BLaER1 (cell line): ENCODE data around the gene SVIP.
A peak's percentile ranks its signal among the peaks of the same experiment; 100 is the strongest.

Experiments
- H3K27ac ChIP-seq: shearing (Covaris generic); formaldehyde crosslinking; 2 replicates; pipeline ENCODE4 v1.8.1; 2022
- H3K27me3 ChIP-seq: shearing (Covaris generic); formaldehyde crosslinking; 2 replicates; pipeline ENCODE4 v1.8.1; 2022
- H3K36me3 ChIP-seq: shearing (Covaris generic); formaldehyde crosslinking; 2 replicates; pipeline ENCODE4 v1.8.1; 2022
- H3K4me1 ChIP-seq: shearing (Covaris generic); formaldehyde crosslinking; 2 replicates; pipeline ENCODE4 v1.8.1; 2022
- H3K4me2 ChIP-seq: shearing (Covaris generic); formaldehyde crosslinking; 2 replicates; pipeline ENCODE4 v1.8.1; 2022
- H3K4me3 ChIP-seq: shearing (Covaris generic); formaldehyde crosslinking; 2 replicates; pipeline ENCODE4 v1.8.1; 2022
- H3K9ac ChIP-seq: shearing (Covaris generic); formaldehyde crosslinking; 2 replicates; pipeline ENCODE4 v1.8.1; 2022
- H3K9me3 ChIP-seq: shearing (Covaris generic); formaldehyde crosslinking; 2 replicates; pipeline ENCODE4 v1.8.1; 2022
- H4K20me1 ChIP-seq: shearing (Covaris generic); formaldehyde crosslinking; 2 replicates; pipeline ENCODE4 v1.8.1; 2022
- Cebpa-rat ChIP-seq: shearing (Covaris generic); IDR thresholded peaks from 2 replicates; pipeline ENCODE4 v1.8.1; 2022

The SVIP gene

DNA sequence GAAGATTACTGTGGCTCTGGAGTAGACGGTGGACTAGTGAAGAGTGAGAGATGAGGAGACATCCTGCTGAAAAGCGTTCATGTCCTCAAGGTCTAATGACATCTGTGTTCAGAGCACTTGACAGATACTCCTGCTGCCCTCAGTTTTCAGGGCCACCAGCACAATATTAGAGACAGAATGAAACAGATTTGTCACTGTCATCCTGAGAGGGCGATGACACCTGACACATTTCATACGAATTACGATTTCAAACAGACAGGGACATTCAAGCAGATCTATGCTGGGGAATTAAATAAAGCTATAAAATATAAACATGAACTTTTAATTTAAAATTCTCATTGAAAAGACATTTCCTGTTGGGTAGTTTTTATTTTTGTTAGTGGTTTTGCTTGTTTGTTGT, 29.1 kb downstream of the SVIP start:
- no peak overlapping the region for H3K9ac ChIP-seq
- no peaks in the 10 kb centered on the region for H3K27me3 ChIP-seq
- peak overlapping the region; percentile 67 for H3K4me2 ChIP-seq

DNA sequence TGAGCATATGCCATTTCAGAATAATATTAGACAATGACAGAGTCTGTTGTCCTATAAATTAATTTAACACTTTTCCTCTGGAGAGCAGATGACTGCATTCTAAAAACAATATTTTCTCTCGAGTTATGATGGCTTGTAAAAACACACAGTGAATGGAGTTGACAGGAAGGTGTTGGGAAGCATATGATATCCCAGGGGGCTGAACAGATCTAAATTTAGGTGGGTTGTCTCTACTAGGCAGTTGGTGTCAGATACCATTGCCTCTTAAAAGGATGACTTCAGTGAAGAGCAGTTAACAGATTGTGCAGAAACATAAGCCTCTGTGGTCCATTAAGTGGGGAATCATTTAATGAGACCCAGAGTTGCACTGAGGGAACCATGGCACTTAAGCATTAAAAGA, 30.7 kb downstream of the SVIP start:
- H3K27me3 ChIP-seq, result no peaks in the 10 kb centered on the region
- H3K9ac ChIP-seq, result no peak overlapping the region; the same call in 1 of the 2 replicates
- H3K4me2 ChIP-seq, result peak overlapping the region; percentile 67
- H3K4me1 ChIP-seq, result peaks cover 45% of the 10 kb centered on the region
- H3K27ac ChIP-seq, result peak overlapping the region; percentile 40; the same call in 1 of the 2 replicates
- H3K36me3 ChIP-seq, result no peaks in the 10 kb centered on the region
- no peak for TF ChIP-seq Cebpa-rat
- H3K9me3 ChIP-seq, result no peaks in the 10 kb centered on the region
- H3K4me3 ChIP-seq, result peak overlapping the region; percentile 4; the same call in 1 of the 2 replicates
- no peaks in the 10 kb centered on the region for H4K20me1 ChIP-seq

More for the DNA sequence above, 29.1 kb downstream of the SVIP start:
- Histone ChIP-seq H3K27ac (no peak overlapping the region), H3K4me3 (no peak overlapping the region), H3K9me3 (no peaks in the 10 kb centered on the region), H4K20me1 (no peaks in the 10 kb centered on the region), H3K36me3 (no peaks in the 10 kb centered on the region), H3K4me1 (peaks cover 45% of the 10 kb centered on the region)
- TF ChIP-seq Cebpa-rat, result no peak

DNA sequence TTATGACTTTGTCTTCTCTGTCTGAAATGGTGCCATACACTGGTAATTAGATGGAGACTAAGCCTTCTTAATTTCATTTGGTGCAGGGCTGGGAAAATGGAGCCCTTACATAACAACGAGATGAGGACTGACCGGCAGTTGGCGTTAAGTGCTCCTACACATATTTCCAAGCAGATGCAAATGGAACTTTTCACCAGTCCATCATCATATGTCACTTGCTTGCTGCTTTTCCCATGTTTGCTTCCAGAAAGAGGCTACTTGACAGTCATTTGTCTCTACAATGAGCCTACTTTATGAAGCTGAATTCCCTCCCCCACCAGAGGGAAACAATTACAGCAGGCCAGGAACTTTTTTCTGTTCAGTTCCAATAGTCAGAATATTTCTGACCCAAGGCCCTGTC, 32.6 kb downstream of the SVIP start:
- no peak for TF ChIP-seq Cebpa-rat
- no peaks in the 10 kb centered on the region for H4K20me1 ChIP-seq
- H3K4me1 ChIP-seq, result peaks cover 45% of the 10 kb centered on the region
- H3K36me3 ChIP-seq, result no peaks in the 10 kb centered on the region
- H3K9ac ChIP-seq, result no peak overlapping the region
- no peak overlapping the region for H3K4me2 ChIP-seq
- no peak overlapping the region for H3K4me3 ChIP-seq
- H3K27ac ChIP-seq, result no peak overlapping the region
- no peaks in the 10 kb centered on the region for H3K27me3 ChIP-seq
- H3K9me3 ChIP-seq, result no peaks in the 10 kb centered on the region

DNA sequence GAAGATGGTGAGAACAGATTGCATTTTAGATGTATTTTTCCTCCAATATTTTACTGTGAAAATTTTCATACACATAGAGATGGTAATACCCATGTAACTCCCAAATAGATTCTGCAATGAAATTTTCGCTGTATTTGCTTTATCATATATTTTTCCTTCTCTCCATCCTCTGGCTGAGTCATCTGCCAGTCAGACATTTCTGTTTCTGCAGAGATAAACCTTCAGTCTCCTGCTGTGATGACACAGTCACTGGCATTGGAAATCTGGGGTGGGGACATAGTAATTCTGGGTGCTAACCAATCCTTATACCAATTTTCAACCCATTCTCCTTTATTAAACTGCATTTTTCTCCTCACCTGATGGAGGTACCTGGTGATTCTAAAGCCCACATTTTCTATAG, 33.7 kb downstream of the SVIP start:
- H3K36me3 ChIP-seq, result no peaks in the 10 kb centered on the region
- no peaks in the 10 kb centered on the region for H3K27me3 ChIP-seq
- H3K4me2 ChIP-seq, result no peak overlapping the region
- no peak overlapping the region for H3K9ac ChIP-seq
- H3K9me3 ChIP-seq, result no peaks in the 10 kb centered on the region
- peaks cover 41% of the 10 kb centered on the region for H3K4me1 ChIP-seq
- TF ChIP-seq Cebpa-rat, result no peak
- no peak overlapping the region for H3K4me3 ChIP-seq
- no peak overlapping the region for H3K27ac ChIP-seq
- no peaks in the 10 kb centered on the region for H4K20me1 ChIP-seq

- no peak overlapping the region for H3K4me2 ChIP-seq
- H4K20me1 ChIP-seq, result no peaks in the 10 kb centered on the region
- H3K36me3 ChIP-seq, result no peaks in the 10 kb centered on the region
- no peak overlapping the region for H3K27ac ChIP-seq
- no peak overlapping the region for H3K4me3 ChIP-seq
- H3K9ac ChIP-seq, result no peak overlapping the region
- no peak for TF ChIP-seq Cebpa-rat
- peaks cover 7% of the 10 kb centered on the region for H3K4me1 ChIP-seq
- H3K27me3 ChIP-seq, result no peaks in the 10 kb centered on the region
- H3K9me3 ChIP-seq, result no peaks in the 10 kb centered on the region
Measured at GRCh38 chr11:22792497-22792896, 37.1 kb downstream of the SVIP start.

GRCh38 chr11:22787551-22788162, 41.9 kb downstream of the SVIP start:
- Histone ChIP-seq H3K27me3 (no peaks in the 10 kb centered on the region), H3K9ac (no peak overlapping the region), H3K4me2 (no peak overlapping the region), H3K4me3 (no peak overlapping the region), H3K9me3 (peaks cover 3% of the 10 kb centered on the region; the same call in 1 of the 2 replicates), H3K36me3 (no peaks in the 10 kb centered on the region), H3K4me1 (no peaks in the 10 kb centered on the region), H3K27ac (no peak overlapping the region), H4K20me1 (no peaks in the 10 kb centered on the region)
- no peak for TF ChIP-seq Cebpa-rat

DNA sequence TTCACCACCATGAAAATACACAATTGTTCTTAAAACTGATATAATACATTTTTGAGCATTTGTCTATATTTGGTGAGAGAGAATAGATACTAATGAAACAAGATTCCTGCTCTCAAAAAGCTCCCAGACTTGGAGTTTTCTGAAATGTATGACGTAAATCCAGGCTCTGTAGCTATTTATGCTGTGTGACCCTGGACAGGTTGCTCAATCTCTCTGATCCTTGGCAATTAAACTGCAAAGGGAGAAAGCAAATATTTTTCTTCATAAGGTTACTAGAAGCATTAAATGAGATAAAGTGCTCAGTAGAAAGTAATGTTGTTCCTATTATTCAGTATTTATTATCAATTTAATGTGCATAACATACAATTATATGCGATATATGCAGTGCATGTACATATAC, 42.5 kb downstream of the SVIP start:
- no peaks in the 10 kb centered on the region for H3K36me3 ChIP-seq
- TF ChIP-seq Cebpa-rat, result no peak
- no peaks in the 10 kb centered on the region for H3K4me1 ChIP-seq
- H3K27ac ChIP-seq, result no peak overlapping the region
- H3K9me3 ChIP-seq, result peaks cover 3% of the 10 kb centered on the region; the same call in 1 of the 2 replicates
- no peak overlapping the region for H3K9ac ChIP-seq
- H3K4me2 ChIP-seq, result no peak overlapping the region
- no peaks in the 10 kb centered on the region for H4K20me1 ChIP-seq
- H3K4me3 ChIP-seq, result no peak overlapping the region
- no peaks in the 10 kb centered on the region for H3K27me3 ChIP-seq

- Histone ChIP-seq H3K36me3 (no peaks in the 10 kb centered on the region), H3K4me1 (no peaks in the 10 kb centered on the region), H3K9me3 (peaks cover 3% of the 10 kb centered on the region; the same call in 1 of the 2 replicates), H3K4me3 (no peak overlapping the region), H3K9ac (no peak overlapping the region), H3K4me2 (no peak overlapping the region), H3K27ac (no peak overlapping the region), H4K20me1 (no peaks in the 10 kb centered on the region), H3K27me3 (no peaks in the 10 kb centered on the region)
- TF ChIP-seq Cebpa-rat, result no peak
Measured at GRCh38 chr11:22786475-22786874, 43.1 kb downstream of the SVIP start.

DNA sequence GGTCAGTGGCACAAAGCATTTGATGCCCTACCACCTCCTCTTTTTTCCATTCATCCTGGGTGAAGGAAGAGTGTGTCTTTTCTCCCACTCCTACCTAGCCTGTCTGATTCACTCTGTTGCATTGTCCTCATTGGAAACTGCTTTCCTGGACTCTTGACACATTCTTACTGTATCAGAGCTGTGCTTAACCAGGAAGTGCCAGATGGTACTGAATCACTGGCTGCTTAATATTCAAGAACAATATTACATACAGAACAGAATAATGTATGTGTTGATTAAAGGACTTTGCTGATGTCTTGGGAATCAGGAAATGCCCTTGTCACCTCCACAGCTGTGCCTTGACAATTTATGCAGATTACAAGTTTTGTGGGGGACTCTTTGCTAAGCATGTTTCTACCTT, 44.4 kb downstream of the SVIP start:
- TF ChIP-seq Cebpa-rat, result no peak
- Histone ChIP-seq H3K9me3 (peaks cover 3% of the 10 kb centered on the region; the same call in 1 of the 2 replicates), H3K9ac (no peak overlapping the region)

GRCh38 chr11:22780952-22781593, 48.5 kb downstream of the SVIP start:
- Histone ChIP-seq H4K20me1 (no peaks in the 10 kb centered on the region), H3K27ac (no peak overlapping the region), H3K9ac (no peak overlapping the region), H3K4me3 (no peak overlapping the region), H3K4me1 (peaks cover 7% of the 10 kb centered on the region), H3K9me3 (peaks cover 3% of the 10 kb centered on the region; the same call in 1 of the 2 replicates), H3K4me2 (no peak overlapping the region), H3K36me3 (no peaks in the 10 kb centered on the region), H3K27me3 (no peaks in the 10 kb centered on the region)
- TF ChIP-seq Cebpa-rat, result no peak

More for the DNA sequence above, 44.4 kb downstream of the SVIP start:
- Histone ChIP-seq H4K20me1 (no peaks in the 10 kb centered on the region), H3K27ac (no peak overlapping the region), H3K4me1 (peaks cover 7% of the 10 kb centered on the region), H3K36me3 (no peaks in the 10 kb centered on the region), H3K4me3 (no peak overlapping the region), H3K27me3 (no peaks in the 10 kb centered on the region), H3K4me2 (no peak overlapping the region)
